Measurements from ENCODE around the gene ANKRD63. TPM values are rescaled to one million over a fixed set of nuclear protein-coding genes. Genes with fewer than 3 reads are reported as not detected.

Gene ANKRD63
- total and polyA plus RNA-seq, 2 of the 13 experiments (the other 11 are each of a cell fraction or from before 2014, with no cell fraction given): not detected

- DNase-seq (ENCODE audit: low spot score) (no peak), FAIRE-seq (no peak), ATAC-seq (no peak)
- in situ Hi-C loops (cut with HindIII; ENCODE audit: extremely low pct_ligation_motif_present, low pct_unique_long_range_greater_than_20kb): no loop called here
- Histone ChIP-seq H3K9me3 (ENCODE audit: low read length) (no peaks in the 10 kb centered on the region), H3K4me3 (replicated peaks in 1 of 3; ENCODE audit: insufficient read depth in 1 of 3, low read depth in 2 of 3, low read length in 3 of 3) (no peak overlapping the region), H2AFZ (ENCODE audit: low read length) (no peak overlapping the region), H3K79me2 (ENCODE audit: insufficient read depth, low read length) (no peaks in the 10 kb centered on the region), H3K4me2 (ENCODE audit: low read depth, low read length) (no peak overlapping the region), H3K27ac (ENCODE audit: extremely low read length, insufficient read depth, low read length) (no peak overlapping the region), H3K27me3 (ENCODE audit: control insufficient read depth in 1 of 2, insufficient read depth in 2 of 2, low read length in 2 of 2) (peaks cover 24 to 97% of the 10 kb centered on the region in 2 experiments), H3K9ac (ENCODE audit: insufficient read depth, low read depth, low read length) (no peak overlapping the region), H3K4me1 (ENCODE audit: insufficient read depth, low read length) (peaks cover 10% of the 10 kb centered on the region; the same call in 1 of the 2 replicates), H3K36me3 (replicated peaks in 1 of 2; ENCODE audit: control insufficient read depth in 1 of 2, insufficient read depth in 2 of 2, low read length in 2 of 2) (no peaks in the 10 kb centered on the region), H4K20me1 (ENCODE audit: insufficient read depth, low read length) (no peaks in the 10 kb centered on the region)
- no TSS peak for BruUV-seq (replicated peaks)
- intact Hi-C loops (cut with micrococcal nuclease; ENCODE audit: unreplicated experiment): no loop called here
- POLR2A ChIA-PET: no interaction called here
- 24% methylated on average over 9 of the region's 20 CpGs for WGBS (ENCODE audit: low lambda C conversion rate)
- CTCF ChIA-PET (ENCODE audit: low intra/inter-chr PET ratio, low total read pairs): no interaction called here
- TF ChIP-seq ZBTB3 (CRISPR knock-in tag; IDR thresholded peaks at IDR 0.05; ENCODE audit: borderline replicate concordance, low read depth): no peak
- no peak for TF ChIP-seq PPARG (CRISPR knock-in tag; conservative IDR thresholded peaks at IDR 0.05)
Measured at GRCh38 chr15:40293905-40294895, 11.3 kb upstream of the ANKRD63 start.

GRCh38 chr15:40293006-40293405 is 10.1 kb upstream of the ANKRD63 start:
- in situ Hi-C loops (cut with HindIII; ENCODE audit: extremely low pct_ligation_motif_present, low pct_unique_long_range_greater_than_20kb) (no loop called here), intact Hi-C loops (cut with micrococcal nuclease; ENCODE audit: unreplicated experiment) (no loop called here)
- Histone ChIP-seq H3K36me3 (replicated peaks in 1 of 2; ENCODE audit: control insufficient read depth in 1 of 2, insufficient read depth in 2 of 2, low read length in 2 of 2) (no peaks in the 10 kb centered on the region), H4K20me1 (ENCODE audit: insufficient read depth, low read length) (no peaks in the 10 kb centered on the region), H3K79me2 (ENCODE audit: insufficient read depth, low read length) (no peaks in the 10 kb centered on the region), H3K9me3 (ENCODE audit: low read length) (no peaks in the 10 kb centered on the region), H3K27ac (ENCODE audit: extremely low read length, insufficient read depth, low read length) (no peak overlapping the region), H2AFZ (ENCODE audit: low read length) (no peak overlapping the region), H3K4me3 (replicated peaks in 1 of 3; ENCODE audit: insufficient read depth in 1 of 3, low read depth in 2 of 3, low read length in 3 of 3) (no peak overlapping the region), H3K4me1 (ENCODE audit: insufficient read depth, low read length) (peaks cover 10% of the 10 kb centered on the region; the same call in 1 of the 2 replicates), H3K9ac (ENCODE audit: insufficient read depth, low read depth, low read length) (no peak overlapping the region), H3K4me2 (ENCODE audit: low read depth, low read length) (no peak overlapping the region), H3K27me3 (ENCODE audit: control insufficient read depth in 1 of 2, insufficient read depth in 2 of 2, low read length in 2 of 2) (peaks cover 26 to 97% of the 10 kb centered on the region in 2 experiments)
- FAIRE-seq (no peak), DNase-seq (ENCODE audit: low spot score) (no peak), ATAC-seq (no peak)
- no TSS peak for BruUV-seq (replicated peaks)
- TF ChIP-seq FIP1L1 (IDR thresholded peaks at IDR 0.05; ENCODE audit: borderline replicate concordance, insufficient read depth, low read depth, low read length) (no peak), ZNF549 (CRISPR knock-in tag; IDR thresholded peaks at IDR 0.05) (no peak), HNRNPLL (IDR thresholded peaks at IDR 0.05; ENCODE audit: low read depth, low read length, poor library complexity, severe bottlenecking) (no peak), RXRA (CRISPR knock-in tag; IDR thresholded peaks at IDR 0.05) (no peak), ZMYM2 (CRISPR knock-in tag; IDR thresholded peaks at IDR 0.05) (no peak), ZUFSP (CRISPR knock-in tag; IDR thresholded peaks at IDR 0.05; ENCODE audit: borderline replicate concordance) (no peak), ZNF891 (CRISPR knock-in tag; IDR thresholded peaks at IDR 0.05) (no peak), ZSCAN31 (CRISPR knock-in tag; IDR thresholded peaks at IDR 0.05; ENCODE audit: low read depth) (no peak)
- CTCF ChIA-PET (ENCODE audit: low intra/inter-chr PET ratio, low total read pairs): no interaction called here
- POLR2A ChIA-PET: no interaction called here
